HEK293 (cell line): ENCODE results near the gene VRK3.

ENCODE experiments used
- CTCF ChIA-PET: fragments of 350-600 bp; formaldehyde crosslinking; extraction: SDS; loops from one replicate; lab custom pipeline; 2021; ENCODE audit warnings: antibody characterized with exemption; lab: Yijun Ruan, JAX
- POLR2A ChIA-PET: fragments of 300-600 bp; formaldehyde crosslinking; extraction: SDS; loops from one replicate; lab custom pipeline; 2020; ENCODE audit warnings: antibody characterized with exemption, inconsistent platforms; lab: Yijun Ruan, JAX
- H3K27ac ChIP-seq: fragments of 200-500 bp; sonication (Bioruptor generic); 2 replicates; pipeline ENCODE4 v1.5.1; 2014; ENCODE audit warnings: low read depth, low read length, control low read depth, inconsistent platforms; ENCODE audit errors: extremely low read depth
- H3K36me3 ChIP-seq, 2 experiments: fragments of 200-500 bp in 1 of 2; sonication (Bioruptor generic) in 1 of 2; 1 replicate in 1 of 2; 2 replicates in 1 of 2; pipeline ENCODE4 v1.5.1; 2014 to 2017; ENCODE audit warnings: inconsistent platforms in 2 of 2, low read length in 2 of 2; ENCODE audit not compliant: control insufficient read depth in 2 of 2, insufficient read depth in 1 of 2
- H3K4me1 ChIP-seq: fragments of 200-500 bp; sonication (Bioruptor generic); 2 replicates; pipeline ENCODE4 v1.5.1; 2014; ENCODE audit warnings: mild to moderate bottlenecking, low read length, inconsistent platforms; ENCODE audit not compliant: control insufficient read depth, insufficient read depth
- H3K4me3 ChIP-seq: 2 replicates; pipeline ENCODE4 v1.5.1; 2011; ENCODE audit warnings: low read depth, mild to moderate bottlenecking, control low read depth, low read length, moderate library complexity
- H3K9me3 ChIP-seq: fragments of 200-500 bp; sonication (Bioruptor generic); 2 replicates; pipeline ENCODE4 v1.5.1; 2014; ENCODE audit warnings: low read depth, low read length, inconsistent platforms; ENCODE audit not compliant: control insufficient read depth, insufficient read depth
- GLIS1 ChIP-seq: fragments of 450-650 bp; formaldehyde crosslinking; IDR thresholded peaks from 2 replicates; pipeline ENCODE4 v1.5.1; 2016; ENCODE audit warnings: missing biosample characterization, missing genetic modification characterization
- KLF10 ChIP-seq: fragments of 450-650 bp; IDR thresholded peaks from 2 replicates; pipeline ENCODE4 v1.5.1; 2018; ENCODE audit warnings: missing biosample characterization, mild to moderate bottlenecking, missing genetic modification characterization
- SP2 ChIP-seq: fragments of 450-650 bp; formaldehyde crosslinking; IDR thresholded peaks from 2 replicates; pipeline ENCODE4 v1.5.1; 2016; ENCODE audit warnings: missing biosample characterization, missing genetic modification characterization
- SP3 ChIP-seq: fragments of 450-650 bp; formaldehyde crosslinking; IDR thresholded peaks from 2 replicates; pipeline ENCODE4 v1.5.1; 2016; ENCODE audit warnings: missing biosample characterization, missing genetic modification characterization
- WT1 ChIP-seq: fragments of 450-650 bp; formaldehyde crosslinking; IDR thresholded peaks from 2 replicates; pipeline ENCODE4 v1.5.1; 2016; ENCODE audit warnings: missing biosample characterization, missing genetic modification characterization
- YY2 ChIP-seq: fragments of 450-650 bp; formaldehyde crosslinking; IDR thresholded peaks from 2 replicates; pipeline ENCODE4 v1.5.1; 2016; ENCODE audit warnings: missing biosample characterization, missing genetic modification characterization
- ZNF133 ChIP-seq: fragments of 450-650 bp; formaldehyde crosslinking; IDR thresholded peaks from 2 replicates; pipeline ENCODE4 v1.5.1; 2016; ENCODE audit warnings: missing biosample characterization, missing genetic modification characterization
- ZNF140 ChIP-seq: fragments of 450-650 bp; formaldehyde crosslinking; IDR thresholded peaks from 2 replicates; pipeline ENCODE4 v1.5.1; 2016; ENCODE audit warnings: missing biosample characterization, missing genetic modification characterization
- ZNF175 ChIP-seq: fragments of 450-650 bp; formaldehyde crosslinking; IDR thresholded peaks from 2 replicates; pipeline ENCODE4 v1.5.1; 2016; ENCODE audit warnings: missing biosample characterization, missing genetic modification characterization
- ZNF311 ChIP-seq: fragments of 450-650 bp; formaldehyde crosslinking; IDR thresholded peaks from 2 replicates; pipeline ENCODE4 v1.5.1; 2017; ENCODE audit warnings: missing biosample characterization, missing genetic modification characterization, borderline replicate concordance
- ZNF341 ChIP-seq: fragments of 450-650 bp; formaldehyde crosslinking; IDR thresholded peaks from 2 replicates; pipeline ENCODE4; 2016; ENCODE audit warnings: low read depth, missing biosample characterization, missing genetic modification characterization
- ZNF433 ChIP-seq: fragments of 450-650 bp; formaldehyde crosslinking; IDR thresholded peaks from 2 replicates; pipeline ENCODE4 v1.5.1; 2016; ENCODE audit warnings: missing biosample characterization, missing genetic modification characterization, low read depth
- ZNF544 ChIP-seq: fragments of 450-650 bp; formaldehyde crosslinking; IDR thresholded peaks from 2 replicates; pipeline ENCODE4 v1.5.0; 2017; ENCODE audit warnings: missing biosample characterization, missing genetic modification characterization
- ZNF560 ChIP-seq: fragments of 450-650 bp; formaldehyde crosslinking; IDR thresholded peaks from 2 replicates; pipeline ENCODE4 v1.5.1; 2017; ENCODE audit warnings: missing biosample characterization, missing genetic modification characterization, borderline replicate concordance
- ZNF561 ChIP-seq: fragments of 450-650 bp; IDR thresholded peaks from 2 replicates; pipeline ENCODE4 v1.5.1; 2018; ENCODE audit warnings: missing biosample characterization, missing genetic modification characterization, borderline replicate concordance
- ZNF626 ChIP-seq: fragments of 450-650 bp; sonication (Bioruptor Pico); formaldehyde crosslinking; IDR thresholded peaks from 2 replicates; pipeline ENCODE4 v1.5.1; 2018; ENCODE audit warnings: missing biosample characterization, missing genetic modification characterization, inconsistent platforms
- ZNF785 ChIP-seq: fragments of 450-650 bp; formaldehyde crosslinking; IDR thresholded peaks from 2 replicates; pipeline ENCODE4 v1.5.1; 2016; ENCODE audit warnings: missing biosample characterization, missing genetic modification characterization
- TF ChIP-seq, protein P1 (sequence below): fragments of 450-650 bp; formaldehyde crosslinking; IDR thresholded peaks from 2 replicates; pipeline ENCODE4 v1.5.1; 2016; ENCODE audit warnings: missing biosample characterization, missing genetic modification characterization
- TF ChIP-seq, protein P2 (sequence below): fragments of 450-650 bp; formaldehyde crosslinking; IDR thresholded peaks from 2 replicates; pipeline ENCODE4 v1.5.1; 2016; ENCODE audit warnings: missing biosample characterization, missing genetic modification characterization, low read depth
- TF ChIP-seq, protein P3 (sequence below): fragments of 450-650 bp; formaldehyde crosslinking; IDR thresholded peaks from 2 replicates; pipeline ENCODE4; 2016; ENCODE audit warnings: missing biosample characterization, missing genetic modification characterization
- TF ChIP-seq, protein P4 (sequence below): fragments of 450-650 bp; formaldehyde crosslinking; IDR thresholded peaks from 2 replicates; pipeline ENCODE4 v1.5.1; 2016; ENCODE audit warnings: missing biosample characterization, missing genetic modification characterization
- TF ChIP-seq, protein P5 (sequence below): fragments of 450-650 bp; formaldehyde crosslinking; IDR thresholded peaks from 2 replicates; pipeline ENCODE4 v1.5.1; 2016; ENCODE audit warnings: missing biosample characterization, missing genetic modification characterization
- TF ChIP-seq, protein P6 (sequence below): fragments of 450-650 bp; formaldehyde crosslinking; IDR thresholded peaks from 2 replicates; pipeline ENCODE4 v1.5.1; 2016; ENCODE audit warnings: missing biosample characterization, missing genetic modification characterization
- TF ChIP-seq, protein P7 (sequence below): fragments of 450-650 bp; formaldehyde crosslinking; IDR thresholded peaks from 2 replicates; pipeline ENCODE4 v1.5.1; 2016; ENCODE audit warnings: missing biosample characterization, missing genetic modification characterization

VRK3 gene

DNA sequence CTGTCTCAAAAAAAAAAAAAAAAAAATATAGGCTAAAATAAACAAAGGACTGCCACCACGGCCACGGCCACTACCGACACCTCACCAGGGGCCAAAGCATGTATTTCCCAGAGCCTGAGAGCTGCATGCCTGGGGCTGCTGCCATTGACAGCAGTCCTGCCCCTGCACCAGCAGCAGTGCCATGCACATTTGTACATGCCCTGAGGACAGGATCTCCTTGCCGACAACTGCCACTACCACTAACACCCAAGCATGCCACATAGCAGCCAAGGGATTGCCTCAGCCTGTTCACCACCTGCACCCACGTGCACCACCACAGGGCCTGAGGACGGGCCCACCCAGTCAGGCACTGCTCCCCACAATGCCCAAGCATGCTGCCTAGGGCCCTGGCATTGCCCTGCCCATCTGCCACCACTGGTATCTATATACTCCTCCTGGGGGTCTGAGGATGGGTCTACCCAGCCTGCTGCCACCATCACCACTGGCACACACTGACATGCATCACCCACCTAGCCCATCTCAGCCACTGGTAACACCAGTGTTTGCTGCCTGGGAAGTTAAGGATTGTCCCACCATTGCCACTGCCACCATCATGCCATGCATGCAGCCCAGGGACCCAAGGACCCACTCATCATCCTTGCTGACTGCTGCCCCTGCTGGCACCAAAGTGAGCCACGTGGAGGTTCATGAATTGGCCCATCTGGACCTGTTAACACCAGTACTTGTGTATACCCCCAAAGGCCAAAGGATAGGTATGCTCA is 85.3 kb downstream of the VRK3 start:
- Histone ChIP-seq H3K4me3 (no peak overlapping the region), H3K4me1 (peaks cover 3% of the 10 kb centered on the region; the same call in 1 of the 2 replicates)
- POLR2A ChIA-PET: no interaction called here
- CTCF ChIA-PET: interaction anchor here (0.6 to 7.6 kb wide), 8 partner anchors 11 to 47 kb away, joined by 3 to 100 read pairs (median 4); partner anchors contain the start of genes ATF5 and NUP62
- TF ChIP-seq, protein P1, sequence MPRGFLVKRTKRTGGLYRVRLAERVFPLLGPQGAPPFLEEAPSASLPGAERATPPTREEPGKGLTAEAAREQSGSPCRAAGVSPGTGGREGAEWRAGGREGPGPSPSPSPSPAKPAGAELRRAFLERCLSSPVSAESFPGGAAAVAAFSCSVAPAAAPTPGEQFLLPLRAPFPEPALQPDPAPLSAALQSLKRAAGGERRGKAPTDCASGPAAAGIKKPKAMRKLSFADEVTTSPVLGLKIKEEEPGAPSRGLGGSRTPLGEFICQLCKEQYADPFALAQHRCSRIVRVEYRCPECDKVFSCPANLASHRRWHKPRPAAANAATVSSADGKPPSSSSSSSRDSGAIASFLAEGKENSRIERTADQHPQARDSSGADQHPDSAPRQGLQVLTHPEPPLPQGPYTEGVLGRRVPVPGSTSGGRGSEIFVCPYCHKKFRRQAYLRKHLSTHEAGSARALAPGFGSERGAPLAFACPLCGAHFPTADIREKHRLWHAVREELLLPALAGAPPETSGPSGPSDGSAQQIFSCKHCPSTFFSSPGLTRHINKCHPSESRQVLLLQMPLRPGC (tag by site-specific recombination): no peak
- TF ChIP-seq ZNF175 (tag by site-specific recombination): no peak
- TF ChIP-seq, protein P2, sequence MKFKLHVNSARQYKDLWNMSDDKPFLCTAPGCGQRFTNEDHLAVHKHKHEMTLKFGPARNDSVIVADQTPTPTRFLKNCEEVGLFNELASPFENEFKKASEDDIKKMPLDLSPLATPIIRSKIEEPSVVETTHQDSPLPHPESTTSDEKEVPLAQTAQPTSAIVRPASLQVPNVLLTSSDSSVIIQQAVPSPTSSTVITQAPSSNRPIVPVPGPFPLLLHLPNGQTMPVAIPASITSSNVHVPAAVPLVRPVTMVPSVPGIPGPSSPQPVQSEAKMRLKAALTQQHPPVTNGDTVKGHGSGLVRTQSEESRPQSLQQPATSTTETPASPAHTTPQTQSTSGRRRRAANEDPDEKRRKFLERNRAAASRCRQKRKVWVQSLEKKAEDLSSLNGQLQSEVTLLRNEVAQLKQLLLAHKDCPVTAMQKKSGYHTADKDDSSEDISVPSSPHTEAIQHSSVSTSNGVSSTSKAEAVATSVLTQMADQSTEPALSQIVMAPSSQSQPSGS (tag by site-specific recombination): no peak
- no peak for TF ChIP-seq WT1 (tag by site-specific recombination)
- TF ChIP-seq YY2 (tag by site-specific recombination): no peak
- TF ChIP-seq, protein P3, sequence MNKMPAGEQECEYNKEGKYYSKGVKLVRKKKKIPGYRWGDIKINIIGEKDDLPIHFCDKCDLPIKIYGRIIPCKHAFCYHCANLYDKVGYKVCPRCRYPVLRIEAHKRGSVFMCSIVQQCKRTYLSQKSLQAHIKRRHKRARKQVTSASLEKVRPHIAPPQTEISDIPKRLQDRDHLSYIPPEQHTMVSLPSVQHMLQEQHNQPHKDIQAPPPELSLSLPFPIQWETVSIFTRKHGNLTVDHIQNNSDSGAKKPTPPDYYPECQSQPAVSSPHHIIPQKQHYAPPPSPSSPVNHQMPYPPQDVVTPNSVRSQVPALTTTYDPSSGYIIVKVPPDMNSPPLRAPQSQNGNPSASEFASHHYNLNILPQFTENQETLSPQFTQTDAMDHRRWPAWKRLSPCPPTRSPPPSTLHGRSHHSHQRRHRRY (tag by site-specific recombination): no peak
- TF ChIP-seq ZNF561 (tag by site-specific recombination): no peak
- TF ChIP-seq, protein P4, sequence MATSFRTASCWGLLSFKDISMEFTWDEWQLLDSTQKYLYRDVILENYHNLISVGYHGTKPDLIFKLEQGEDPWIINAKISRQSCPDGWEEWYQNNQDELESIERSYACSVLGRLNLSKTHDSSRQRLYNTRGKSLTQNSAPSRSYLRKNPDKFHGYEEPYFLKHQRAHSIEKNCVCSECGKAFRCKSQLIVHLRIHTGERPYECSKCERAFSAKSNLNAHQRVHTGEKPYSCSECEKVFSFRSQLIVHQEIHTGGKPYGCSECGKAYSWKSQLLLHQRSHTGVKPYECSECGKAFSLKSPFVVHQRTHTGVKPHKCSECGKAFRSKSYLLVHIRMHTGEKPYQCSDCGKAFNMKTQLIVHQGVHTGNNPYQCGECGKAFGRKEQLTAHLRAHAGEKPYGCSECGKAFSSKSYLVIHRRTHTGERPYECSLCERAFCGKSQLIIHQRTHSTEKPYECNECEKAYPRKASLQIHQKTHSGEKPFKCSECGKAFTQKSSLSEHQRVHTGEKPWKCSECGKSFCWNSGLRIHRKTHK (tag by site-specific recombination): no peak
- TF ChIP-seq ZNF433 (tag by site-specific recombination): no peak
- TF ChIP-seq SP3 (tag by site-specific recombination): no peak
- TF ChIP-seq, protein P5, sequence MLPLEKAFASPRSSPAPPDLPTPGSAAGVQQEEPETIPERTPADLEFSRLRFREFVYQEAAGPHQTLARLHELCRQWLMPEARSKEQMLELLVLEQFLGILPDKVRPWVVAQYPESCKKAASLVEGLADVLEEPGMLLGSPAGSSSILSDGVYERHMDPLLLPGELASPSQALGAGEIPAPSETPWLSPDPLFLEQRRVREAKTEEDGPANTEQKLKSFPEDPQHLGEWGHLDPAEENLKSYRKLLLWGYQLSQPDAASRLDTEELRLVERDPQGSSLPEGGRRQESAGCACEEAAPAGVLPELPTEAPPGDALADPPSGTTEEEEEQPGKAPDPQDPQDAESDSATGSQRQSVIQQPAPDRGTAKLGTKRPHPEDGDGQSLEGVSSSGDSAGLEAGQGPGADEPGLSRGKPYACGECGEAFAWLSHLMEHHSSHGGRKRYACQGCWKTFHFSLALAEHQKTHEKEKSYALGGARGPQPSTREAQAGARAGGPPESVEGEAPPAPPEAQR: no peak
- no peak for TF ChIP-seq ZNF626 (tag by site-specific recombination)
- no peak for TF ChIP-seq GLIS1
- TF ChIP-seq, all 188 proteins: peak for 0
- no peaks in the 10 kb centered on the region for H3K36me3 ChIP-seq
- no peak overlapping the region for H3K27ac ChIP-seq
- no peaks in the 10 kb centered on the region for H3K9me3 ChIP-seq

DNA sequence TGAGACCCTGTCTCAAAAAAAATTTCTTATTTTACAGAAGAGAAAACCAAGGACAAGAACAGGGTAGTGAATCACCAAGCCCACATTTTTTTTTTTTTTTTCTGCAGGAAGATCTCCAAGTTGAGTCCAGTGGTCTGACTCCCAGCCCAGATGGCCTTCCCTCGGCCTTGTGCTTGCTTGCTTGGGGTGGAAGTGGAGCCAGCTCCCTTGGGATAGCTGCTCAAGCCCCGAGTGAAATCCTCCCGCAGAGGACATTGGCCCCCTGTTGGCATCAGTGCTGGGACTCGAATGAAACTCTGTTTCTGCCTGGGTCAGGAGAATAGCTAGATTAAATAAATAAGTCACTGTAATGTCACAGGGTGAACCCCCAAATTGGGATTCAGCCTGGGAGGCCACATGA is 86.5 kb downstream of the VRK3 start:
- ChIA-PET CTCF (interaction anchor here (0.7 to 7.6 kb wide), 7 partner anchors 10 to 219 kb away, joined by 3 to 100 read pairs (median 18); partner anchors contain the start of genes ATF5 and NUP62), POLR2A (interaction anchor here (0.9 kb wide), 1 partner anchor 10 kb away, joined by 3 read pairs; the partner anchor contains the start of genes ATF5 and NUP62)
- Histone ChIP-seq H3K4me1 (peaks cover 3% of the 10 kb centered on the region; the same call in 1 of the 2 replicates), H3K36me3 (no peaks in the 10 kb centered on the region), H3K4me3 (no peak overlapping the region), H3K9me3 (no peaks in the 10 kb centered on the region), H3K27ac (no peak overlapping the region)
- TF ChIP-seq ZNF544 (tag by site-specific recombination): no peak
- no peak for TF ChIP-seq ZNF785 (tag by site-specific recombination)
- TF ChIP-seq, protein P6, sequence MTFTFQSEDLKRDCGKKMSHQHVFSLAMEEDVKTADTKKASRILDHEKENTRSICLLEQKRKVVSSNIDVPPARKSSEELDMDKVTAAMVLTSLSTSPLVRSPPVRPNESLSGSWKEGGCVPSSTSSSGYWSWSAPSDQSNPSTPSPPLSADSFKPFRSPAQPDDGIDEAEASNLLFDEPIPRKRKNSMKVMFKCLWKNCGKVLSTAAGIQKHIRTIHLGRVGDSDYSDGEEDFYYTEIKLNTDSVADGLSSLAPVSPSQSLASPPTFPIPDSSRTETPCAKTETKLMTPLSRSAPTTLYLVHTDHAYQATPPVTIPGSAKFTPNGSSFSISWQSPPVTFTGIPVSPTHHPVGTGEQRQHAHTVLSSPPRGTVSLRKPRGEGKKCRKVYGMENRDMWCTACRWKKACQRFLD (tag by site-specific recombination): no peak
- TF ChIP-seq, protein P7, sequence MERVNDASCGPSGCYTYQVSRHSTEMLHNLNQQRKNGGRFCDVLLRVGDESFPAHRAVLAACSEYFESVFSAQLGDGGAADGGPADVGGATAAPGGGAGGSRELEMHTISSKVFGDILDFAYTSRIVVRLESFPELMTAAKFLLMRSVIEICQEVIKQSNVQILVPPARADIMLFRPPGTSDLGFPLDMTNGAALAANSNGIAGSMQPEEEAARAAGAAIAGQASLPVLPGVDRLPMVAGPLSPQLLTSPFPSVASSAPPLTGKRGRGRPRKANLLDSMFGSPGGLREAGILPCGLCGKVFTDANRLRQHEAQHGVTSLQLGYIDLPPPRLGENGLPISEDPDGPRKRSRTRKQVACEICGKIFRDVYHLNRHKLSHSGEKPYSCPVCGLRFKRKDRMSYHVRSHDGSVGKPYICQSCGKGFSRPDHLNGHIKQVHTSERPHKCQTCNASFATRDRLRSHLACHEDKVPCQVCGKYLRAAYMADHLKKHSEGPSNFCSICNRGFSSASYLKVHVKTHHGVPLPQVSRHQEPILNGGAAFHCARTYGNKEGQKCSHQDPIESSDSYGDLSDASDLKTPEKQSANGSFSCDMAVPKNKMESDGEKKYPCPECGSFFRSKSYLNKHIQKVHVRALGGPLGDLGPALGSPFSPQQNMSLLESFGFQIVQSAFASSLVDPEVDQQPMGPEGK: no peak
- TF ChIP-seq ZNF311 (tag by site-specific recombination): no peak
- TF ChIP-seq SP2: no peak
- no peak for TF ChIP-seq ZNF560
- no peak for TF ChIP-seq ZNF341 (tag by site-specific recombination)
- TF ChIP-seq ZNF133: no peak
- TF ChIP-seq ZNF140 (tag by site-specific recombination): no peak
- TF ChIP-seq KLF10 (tag by site-specific recombination): no peak
